HG03196 (cell line): Measurements from ENCODE around the gene TMEM97.

Experiments
- ATAC-seq: cut with Tn5 transposase; IDR thresholded peaks from one replicate; pipeline ENCODE4 v1.9.1; 2021; ENCODE audit not compliant: unreplicated experiment

Gene TMEM97

DNA sequence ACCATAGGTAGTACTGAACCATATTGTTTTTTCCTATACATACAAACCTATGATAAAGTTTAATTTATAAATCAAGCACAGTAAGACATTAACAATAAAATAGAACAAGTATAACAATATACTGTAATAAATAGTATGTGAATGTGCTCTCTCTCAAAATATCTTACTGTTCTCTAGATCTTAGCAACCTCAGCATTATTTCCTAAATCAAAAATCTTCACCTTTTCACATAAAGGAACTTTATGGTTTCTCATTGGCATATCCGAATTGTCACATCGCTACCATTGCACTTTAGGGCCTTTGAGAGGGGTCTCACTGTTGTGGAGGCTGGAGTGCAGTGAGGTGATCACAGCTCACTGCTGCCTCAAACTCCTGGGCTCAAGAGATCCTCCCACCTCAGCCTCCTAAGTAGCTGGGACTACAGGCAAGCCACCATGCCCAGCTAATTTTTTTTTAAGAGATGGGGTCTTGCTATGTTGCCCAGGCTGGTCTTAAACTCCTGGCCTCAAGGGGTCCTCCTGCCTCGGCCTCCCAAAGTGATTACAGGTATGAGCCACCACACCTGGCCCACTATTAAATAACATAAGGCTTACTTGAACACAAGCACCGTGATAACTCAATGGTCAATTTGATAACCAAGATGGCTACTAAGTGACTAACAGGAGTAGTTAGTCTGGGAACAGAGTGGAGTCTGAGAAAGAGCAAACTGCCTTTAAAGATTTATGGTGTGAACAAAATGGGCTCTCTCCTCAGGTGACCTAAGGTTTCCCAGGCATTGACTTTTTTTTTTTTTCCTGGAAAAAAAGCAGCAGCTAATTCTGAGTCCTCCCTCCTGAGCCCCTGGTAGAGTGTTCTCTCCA lies 2.9 kb upstream of the TMEM97 start:
- no peak for ATAC-seq

DNA sequence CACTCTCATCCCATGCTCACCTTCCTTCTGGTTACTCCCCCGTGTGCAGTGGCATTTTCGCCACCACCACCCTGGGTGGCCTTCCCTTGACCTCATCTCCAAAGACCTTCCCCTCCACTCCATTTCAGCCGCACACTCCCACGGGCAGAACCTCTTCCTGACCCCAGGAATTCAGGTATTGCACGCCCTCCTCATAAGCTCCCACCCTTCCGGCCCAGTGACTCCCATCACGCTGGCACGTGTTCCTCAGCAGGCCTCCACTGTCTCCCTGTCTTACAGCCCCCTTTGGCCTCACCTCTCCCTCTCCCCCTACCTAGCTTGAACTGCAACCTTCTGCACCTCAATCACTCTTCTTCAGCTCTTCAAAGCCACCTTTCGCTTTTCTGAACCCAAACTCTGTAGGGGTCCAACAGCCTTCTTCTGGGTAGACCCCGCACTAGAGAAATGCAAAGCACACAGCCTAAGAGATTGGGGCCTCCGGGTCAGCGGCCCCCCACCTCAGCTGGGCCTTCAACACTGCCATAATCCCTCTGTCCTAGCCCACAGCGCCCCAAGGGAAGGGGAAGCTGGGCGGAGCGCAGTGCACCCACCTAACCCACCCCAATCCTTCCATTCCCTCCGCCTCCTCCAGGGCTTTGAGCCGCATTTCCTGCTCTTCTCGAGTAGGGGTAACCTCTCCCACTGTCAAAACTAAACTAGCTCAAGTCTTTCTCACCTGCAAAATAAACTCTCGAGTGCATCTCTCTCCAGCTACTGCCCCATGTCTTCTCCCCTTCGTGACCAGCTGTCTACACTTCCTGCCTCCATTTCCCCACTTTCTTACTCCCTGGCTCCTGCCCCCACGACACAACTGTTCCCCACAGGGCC lies 1.7 kb upstream of the TMEM97 start:
- no peak for ATAC-seq

DNA sequence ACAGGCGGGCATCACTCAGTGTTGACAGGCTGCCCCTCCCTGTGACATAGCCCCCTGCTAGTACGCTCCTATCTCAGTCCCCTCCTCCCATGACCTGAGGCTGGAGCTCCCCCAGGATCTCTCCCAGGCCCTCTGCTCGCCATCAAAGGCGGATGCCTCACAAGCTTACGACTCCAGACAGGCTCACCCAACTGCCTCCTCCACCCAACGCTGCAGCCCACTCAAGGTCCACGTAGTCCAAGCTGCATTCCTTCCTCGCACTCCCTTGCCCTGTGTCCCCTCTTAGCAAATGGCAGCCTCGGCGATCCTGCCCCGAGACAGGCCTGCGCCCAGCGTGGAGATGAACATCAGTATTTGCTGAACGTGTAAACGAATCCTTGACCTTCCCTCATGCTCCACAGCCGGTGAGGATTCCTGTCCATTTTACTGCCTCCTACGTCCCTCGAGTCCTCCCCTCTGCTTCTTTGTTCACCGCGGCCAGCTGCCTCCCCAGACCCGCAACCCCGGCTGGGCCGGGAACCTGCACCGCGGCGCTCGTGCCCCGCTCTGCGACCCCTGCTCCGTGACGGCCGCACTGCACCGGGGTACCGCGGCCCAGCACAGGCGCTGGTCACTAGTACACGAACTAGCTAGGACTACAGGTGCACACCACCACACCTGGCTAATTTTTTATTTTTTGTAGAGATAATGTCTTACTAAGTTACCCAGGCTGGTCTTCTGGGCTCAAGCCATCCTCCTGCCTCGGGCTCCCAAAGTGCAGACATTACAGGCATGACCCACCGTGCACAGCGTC lies 838 bp upstream of the TMEM97 start:
- peak; percentile 17 for ATAC-seq

DNA sequence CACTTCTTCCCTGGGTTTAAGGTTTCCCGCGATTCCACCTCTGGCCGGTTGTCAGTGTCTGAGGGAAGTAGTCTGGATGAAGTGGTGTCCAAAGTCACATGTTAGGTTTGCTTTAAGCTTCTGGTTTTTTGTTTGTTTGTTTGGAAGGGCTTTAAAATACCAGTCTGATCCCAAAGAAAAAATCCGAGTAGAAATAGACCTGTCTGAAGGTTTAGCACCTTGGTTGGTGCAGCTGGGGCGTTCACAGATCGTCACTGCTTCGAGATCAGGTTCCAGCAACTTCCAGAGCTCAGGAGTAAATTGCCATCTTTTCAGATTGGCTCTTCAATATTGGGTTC lies 567 bp downstream of the TMEM97 start:
- ATAC-seq = no peak

DNA sequence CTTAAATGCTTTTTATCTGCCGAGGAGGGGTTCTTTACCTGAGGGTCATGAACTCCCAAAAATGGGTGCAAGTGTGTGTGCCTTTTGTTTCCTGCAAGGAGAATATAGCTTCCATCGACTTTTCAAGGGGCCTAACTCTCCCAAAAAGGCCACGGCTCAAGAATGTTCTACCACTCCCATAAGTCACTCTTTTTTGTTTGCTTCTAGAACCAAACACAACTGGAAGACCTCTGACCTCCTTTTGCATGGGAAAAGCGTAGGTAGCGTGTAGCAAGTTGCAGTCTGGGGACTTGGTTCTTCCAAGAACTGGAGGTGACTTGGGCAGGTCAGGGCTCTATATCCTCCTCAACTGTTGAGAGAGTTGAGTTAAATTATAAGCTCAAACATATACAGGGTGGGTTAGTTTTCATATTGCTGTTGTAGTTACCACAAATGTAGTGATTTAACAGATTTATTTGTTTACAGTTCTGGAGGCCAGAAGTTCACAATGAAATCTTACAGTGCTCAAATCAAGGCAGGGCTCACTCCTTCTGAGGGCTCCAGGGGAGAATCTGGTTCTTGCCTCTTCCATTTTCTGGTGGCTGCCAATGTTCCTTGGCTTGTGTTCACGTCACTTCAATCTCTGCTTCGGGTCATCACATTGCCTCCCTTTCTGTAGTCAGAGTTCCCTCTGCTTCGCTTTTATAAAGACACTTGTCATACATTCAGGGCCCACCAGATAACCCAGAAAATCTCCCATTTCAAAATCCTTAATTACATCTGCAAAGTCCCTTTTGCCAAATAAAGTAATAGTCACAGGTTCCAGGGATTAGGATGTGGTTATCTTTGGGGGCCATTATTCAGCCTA lies 1.4 kb downstream of the TMEM97 start:
- no peak for ATAC-seq

DNA sequence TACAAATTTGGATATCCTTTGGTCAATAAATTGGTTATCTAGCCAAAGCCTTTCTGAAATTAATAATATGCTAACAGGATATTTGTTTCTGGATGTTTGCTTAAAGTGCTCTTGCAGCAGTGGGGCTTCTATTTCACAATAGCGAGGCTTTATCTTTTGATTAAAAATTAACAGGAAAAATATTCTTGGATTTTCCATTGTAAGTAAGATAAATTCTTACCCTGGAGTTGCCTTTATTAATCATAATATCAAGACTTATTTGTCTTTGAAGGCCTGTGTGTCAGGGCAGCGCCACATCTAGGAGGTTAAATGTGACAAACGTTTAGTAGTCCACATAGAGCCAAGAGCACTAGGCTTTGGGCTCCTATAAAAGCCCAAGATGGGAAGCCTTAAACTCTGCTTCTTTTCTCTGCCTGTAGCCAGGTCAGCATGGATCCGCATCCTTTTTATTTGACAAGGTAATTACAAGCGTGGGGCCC lies 5.3 kb downstream of the TMEM97 start:
- no peak for ATAC-seq

DNA sequence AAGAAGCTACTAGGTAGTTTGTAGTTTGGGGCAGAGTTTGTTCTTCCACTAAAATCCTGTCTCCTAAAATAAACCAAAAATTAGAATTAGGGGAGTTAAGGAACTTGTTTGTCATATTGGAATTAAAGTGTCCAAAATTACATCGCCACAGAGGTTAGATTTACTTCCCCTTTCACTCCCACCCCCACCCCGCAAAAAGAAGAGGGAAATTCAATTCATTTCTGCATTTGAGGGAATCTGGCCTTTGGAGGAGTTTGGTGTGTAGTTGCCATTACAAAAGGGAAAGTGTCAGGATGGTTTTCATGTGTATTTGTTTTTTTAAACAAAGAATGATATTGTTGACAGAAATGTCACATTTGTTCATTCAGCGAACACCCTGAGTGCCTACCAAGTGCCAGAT lies 5.8 kb downstream of the TMEM97 start:
- no peak for ATAC-seq

DNA sequence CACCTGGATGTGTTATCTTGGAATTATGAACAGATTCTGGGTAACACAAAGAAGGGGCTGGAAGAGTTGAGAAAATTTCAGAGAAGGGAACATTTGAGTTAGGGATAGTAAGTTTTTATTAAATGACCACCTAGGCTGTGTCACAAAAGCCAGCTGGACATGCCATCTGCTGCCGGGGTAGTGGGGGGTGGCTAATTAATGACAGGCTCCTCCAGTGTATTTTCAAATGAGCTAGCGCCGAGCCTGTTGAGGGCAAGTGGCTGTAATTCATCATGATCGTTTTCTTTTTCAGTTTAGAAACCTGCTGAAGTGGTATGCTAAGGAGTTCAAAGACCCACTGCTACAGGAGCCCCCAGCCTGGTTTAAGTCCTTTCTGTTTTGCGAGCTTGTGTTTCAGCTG lies 6.2 kb downstream of the TMEM97 start:
- ATAC-seq = no peak

DNA sequence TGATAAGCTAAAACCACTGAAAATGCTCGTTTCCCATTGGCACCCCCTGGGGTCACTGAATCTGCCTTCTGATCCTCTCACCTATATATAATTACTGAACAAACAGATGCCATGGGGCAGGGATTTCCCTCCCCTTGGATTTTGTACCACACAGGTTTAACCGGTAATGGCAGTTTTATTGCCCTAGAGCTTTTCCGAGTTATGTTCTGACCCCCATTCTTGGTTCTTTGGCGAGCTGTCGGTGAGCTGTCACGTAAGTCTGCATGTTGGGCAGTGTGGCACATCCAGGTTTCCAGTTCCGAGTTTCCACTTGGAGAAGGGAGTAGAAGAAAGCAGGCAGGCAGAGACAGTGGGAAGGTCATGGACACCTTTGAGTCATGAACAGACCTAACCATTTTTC lies 7.1 kb downstream of the TMEM97 start:
- no peak for ATAC-seq

DNA sequence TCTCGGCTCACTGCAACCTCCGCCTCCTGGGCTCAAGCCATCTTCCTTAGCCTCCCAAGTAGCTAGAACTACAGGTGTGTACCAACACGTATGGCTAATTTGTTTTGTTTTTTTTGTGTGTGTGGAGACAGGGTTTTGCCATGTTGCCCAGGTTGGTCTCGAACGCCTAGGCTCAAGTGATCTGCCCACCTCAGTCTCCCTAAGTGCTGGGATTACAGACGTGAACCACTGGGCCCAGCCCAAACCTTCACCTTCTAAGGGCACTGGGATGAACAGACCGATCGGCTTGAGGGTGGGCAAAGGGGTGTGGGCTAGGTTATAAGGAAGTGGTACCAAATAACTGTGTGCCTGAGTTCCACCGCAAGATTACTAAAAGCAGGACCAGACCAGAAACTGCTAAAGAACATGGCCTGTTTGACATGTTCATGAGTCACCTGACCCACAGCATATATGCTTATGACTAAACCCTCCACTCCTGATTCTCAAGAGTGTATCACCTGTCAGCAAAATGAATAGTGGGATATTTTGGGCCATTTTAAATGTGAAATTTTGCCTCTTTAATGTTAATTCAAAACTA lies 8.1 kb downstream of the TMEM97 start:
- ATAC-seq = no peak

DNA sequence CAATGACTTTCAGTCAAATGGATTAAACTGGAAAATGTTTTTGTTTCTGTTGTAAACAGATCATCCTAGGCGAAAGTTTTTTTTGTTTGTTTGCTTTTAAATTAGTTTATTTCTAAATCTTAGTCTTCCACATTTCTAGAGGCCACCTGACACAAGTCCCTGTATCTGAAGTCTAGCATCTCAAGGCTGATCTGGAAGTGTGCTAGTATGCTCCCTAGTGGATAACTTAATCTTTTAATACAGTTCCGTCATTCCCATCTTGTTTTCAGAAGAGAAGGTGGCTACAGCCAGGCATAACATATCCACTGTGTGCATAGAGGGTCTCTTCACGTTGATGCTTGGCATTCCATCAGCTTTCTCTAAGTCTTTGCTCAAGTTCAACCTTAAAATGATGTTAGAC lies 8.7 kb downstream of the TMEM97 start:
- no peak for ATAC-seq

DNA sequence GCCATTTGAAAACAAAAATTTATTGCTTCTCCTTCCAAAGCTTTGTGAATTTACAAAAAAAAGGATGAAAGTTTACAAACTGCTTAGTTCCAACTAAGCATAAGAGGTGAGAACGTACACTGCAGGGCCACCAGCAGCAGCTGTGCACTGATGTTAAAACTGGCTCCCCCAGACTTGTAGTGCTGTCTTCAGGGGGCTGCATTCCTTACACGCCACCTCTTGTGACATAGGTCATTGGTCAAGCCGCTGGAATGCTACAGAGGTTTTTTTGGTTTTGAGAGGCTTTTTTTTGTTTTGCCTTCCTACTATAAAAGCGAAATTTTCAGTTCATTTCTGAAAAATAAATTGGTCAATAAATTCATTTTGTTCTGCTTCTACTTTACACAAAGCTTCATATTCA lies 9.3 kb downstream of the TMEM97 start:
- no peak for ATAC-seq

DNA sequence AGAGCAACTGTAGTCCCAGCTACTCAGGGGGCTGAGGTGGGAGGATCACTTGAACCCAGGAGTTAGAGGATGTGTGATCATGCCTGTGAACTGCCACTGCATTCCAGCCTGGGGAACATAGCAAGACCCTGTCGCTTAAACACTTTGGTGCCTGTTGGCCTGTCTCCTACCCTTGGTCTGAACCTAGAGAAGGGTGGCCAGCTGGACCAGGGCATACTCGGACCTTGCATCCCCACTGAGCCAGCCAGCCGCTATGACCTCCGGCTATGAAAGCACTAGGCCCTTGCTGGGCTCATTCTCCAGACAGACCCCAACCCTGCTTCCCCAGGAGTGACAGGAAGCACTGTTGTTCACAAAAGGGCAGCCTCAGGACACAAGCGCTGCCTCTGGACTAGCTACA lies 11.7 kb downstream of the TMEM97 start:
- no peak for ATAC-seq

DNA sequence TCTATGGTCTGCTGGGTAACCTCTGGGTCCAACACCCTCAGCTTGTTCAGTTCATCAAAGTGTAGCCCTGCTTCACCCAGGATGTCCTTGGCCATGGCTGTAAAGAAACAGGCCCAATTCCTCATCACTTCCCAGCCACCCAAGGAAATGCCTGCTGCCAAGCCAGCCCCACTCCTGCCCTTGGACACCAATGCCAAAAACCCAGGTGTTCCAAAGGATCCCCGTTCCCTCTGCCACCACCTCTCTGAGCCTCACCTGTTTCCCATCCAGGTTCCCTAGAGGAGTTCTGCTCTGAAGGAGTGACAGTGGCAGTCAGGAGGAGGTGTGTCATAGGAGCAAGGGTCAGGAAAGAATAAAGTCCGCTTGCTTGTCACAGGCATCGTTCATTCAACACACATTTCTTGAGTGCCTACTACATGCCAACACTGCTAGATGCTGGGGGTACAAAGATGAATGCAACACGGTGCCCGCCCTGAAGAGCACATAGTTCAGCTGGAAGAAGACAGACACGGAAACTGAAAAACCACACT lies 13.0 kb downstream of the TMEM97 start:
- ATAC-seq = no peak

DNA sequence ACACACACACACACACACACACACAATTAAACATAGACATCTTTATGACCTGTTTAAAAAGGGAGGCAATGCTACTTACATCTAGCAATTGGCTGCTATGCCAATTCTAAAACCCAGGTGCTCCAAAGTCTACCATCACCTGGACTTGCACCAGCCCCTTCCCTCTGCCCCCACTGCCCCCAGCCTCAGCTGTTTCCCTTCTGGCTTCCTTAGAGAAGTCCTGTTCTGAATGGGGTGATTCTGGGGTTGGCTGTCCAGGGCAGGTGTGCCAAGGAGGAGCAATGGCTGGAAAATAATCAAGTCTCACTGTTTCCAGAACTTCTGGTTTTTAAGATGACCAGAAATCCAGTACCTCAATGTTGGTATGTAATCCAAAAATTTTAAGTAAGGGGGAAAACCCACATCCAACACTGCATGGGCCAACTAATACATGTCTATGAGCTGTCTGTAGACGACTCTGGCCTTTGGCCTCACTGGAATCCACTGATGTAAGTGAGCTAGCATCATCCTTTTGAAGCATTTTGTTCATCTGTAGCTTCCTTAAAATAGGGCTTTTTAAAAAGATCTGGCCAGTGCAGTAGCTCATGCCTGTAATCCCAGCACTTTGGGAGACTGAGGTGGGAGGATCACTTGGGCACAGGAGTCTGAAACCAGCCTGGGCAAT lies 14.2 kb downstream of the TMEM97 start:
- ATAC-seq = no peak

DNA sequence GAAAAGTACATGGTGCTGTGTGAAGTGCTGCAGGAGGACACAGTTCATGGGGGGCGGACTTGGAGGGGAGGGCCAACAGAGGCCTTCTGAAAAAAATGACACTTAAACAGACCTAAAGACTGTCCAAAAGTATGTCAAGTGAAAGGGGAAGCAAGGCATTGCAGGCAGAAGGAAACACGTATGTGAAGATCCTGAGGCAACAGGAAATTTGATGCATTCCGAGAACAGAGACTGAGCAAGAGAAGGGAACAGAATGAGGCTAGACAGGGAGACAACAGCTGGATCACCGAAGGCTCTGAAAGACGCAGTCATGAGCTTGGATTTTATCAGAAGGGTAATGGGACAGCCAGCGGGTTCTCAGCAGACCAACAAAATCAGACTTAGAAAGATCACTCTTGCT lies 15.2 kb downstream of the TMEM97 start:
- no peak for ATAC-seq

DNA sequence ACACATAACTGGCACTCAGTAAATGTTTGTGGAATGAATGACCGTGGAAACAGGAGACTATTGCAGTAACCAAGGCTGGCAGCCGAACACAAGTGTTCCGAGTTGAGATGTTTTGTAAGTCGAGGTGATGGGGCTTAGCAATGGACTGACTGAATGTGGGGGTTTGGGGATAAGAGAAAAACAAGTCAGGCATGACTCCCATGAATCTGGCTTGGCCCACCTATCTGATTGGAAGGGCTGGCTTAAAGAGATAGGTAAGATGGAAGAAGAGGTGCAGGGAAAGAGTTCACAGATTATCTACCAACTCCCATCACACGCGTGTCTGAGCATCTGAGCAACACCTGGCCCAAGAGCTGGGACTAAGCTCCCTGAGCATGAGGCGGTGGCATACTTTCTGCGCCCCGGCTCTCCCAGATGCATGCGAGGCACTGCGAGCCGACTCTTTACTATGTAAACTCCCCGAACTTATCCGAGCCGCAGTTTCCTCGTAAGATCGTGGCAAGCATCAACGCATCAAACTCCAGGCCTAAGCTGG lies 15.7 kb downstream of the TMEM97 start:
- ATAC-seq = peak; percentile 1

DNA sequence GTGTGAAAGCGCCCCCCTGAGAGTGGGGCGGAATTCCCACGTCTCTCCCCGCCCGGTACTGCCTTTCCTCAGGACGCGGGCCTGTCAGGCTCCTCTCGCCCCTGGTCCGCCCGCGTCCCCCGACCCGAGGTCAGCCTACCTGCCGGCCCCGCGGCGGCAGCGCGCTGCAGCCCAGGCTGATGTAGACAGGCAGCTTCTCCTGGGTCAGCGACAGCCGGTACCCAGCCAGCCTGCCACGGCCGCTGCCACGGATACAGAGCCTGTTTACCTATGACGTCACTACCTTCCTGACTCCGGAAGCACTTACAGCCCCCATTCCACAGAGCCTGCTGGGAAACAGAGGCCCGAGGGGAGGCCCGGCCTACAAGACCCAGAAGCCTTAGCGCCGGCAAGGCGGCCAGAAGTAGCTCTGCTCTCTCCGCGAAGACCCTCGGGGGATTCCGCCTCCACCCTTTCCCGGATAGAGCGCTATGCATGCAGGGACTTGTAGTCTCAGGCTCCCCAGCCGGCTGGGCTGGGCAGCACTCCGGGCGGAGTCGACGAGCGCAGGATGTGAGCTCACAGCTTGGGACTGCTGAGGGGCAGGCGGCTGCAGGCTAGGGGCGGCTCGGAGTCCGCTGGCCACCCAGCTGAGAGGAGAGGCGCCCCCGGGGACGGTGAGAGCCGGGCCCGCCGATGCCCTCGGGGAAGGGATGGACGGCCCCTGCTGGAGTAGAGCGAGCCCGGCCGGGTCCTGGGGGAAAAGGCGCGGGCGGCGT lies 16.4 kb downstream of the TMEM97 start, which contains the start of the genes IFT20 and TNFAIP1:
TSS of gene IFT20 (minus strand) at position 272 of the 758 bp plus-strand sequence. CDS start 3,487 bp downstream, outside the sequence.
TSS of gene TNFAIP1 (plus strand) at position 561 of the 758 bp plus-strand sequence. CDS start 3,761 bp downstream, outside the sequence.
- peak; percentile 96 for ATAC-seq
